B cell (primary cell): ENCODE data around the gene GP1BB. TPM values are rescaled to one million over a fixed set of nuclear protein-coding genes. Genes with fewer than 3 reads are reported as not detected.

Source experiments
- ATAC-seq: fragments of 200-7000 bp; cut with Tn5 transposase; one replicate; pipeline ENCODE4 v1.10.0; 2021; ENCODE audit warnings: low read depth, mild to moderate bottlenecking, moderate number of reproducible peaks, moderate library complexity
- CTCF ChIA-PET: fragments of 350-600 bp; sonication (Branson Sonifier 250); formaldehyde crosslinking; loops from one replicate; lab custom pipeline; 2021; ENCODE audit warnings: antibody characterized with exemption, inconsistent platforms; lab: Charles Lee
- POLR2A ChIA-PET: fragments of 350-600 bp; sonication (Branson Sonifier 250); formaldehyde crosslinking; loops from one replicate; lab custom pipeline; 2021; ENCODE audit warnings: antibody characterized with exemption; lab: Charles Lee
- DNase-seq: peaks from one replicate; pipeline ENCODE4 v3.0.0; 2013
- H2AFZ ChIP-seq: 2 replicates; pipeline ENCODE4 v1.6.1; 2012; ENCODE audit warnings: mild to moderate bottlenecking, low read depth, low read length; ENCODE audit not compliant: insufficient read depth, poor library complexity, severe bottlenecking
- H3K27ac ChIP-seq, 2 donors: 1 replicate in 1 of 2; 2 replicates in 1 of 2; pipeline ENCODE4 v1.5.1; 2012 to 2013; ENCODE audit warnings: low read length in 2 of 2, mild to moderate bottlenecking in 2 of 2, moderate library complexity in 1 of 2
- H3K27me3 ChIP-seq, 4 experiments: fragments of 200-600 bp in 1 of 4; sonication (generic) in 1 of 4; replicated peaks in 1 of 4; 1 replicate in 2 of 4; 2 replicates in 2 of 4; pipeline versions ENCODE4 v1.6.1 to v1.7.0; 2013 to 2016; ENCODE audit warnings: low read length in 3 of 4, mild to moderate bottlenecking in 2 of 4, mixed read lengths in 1 of 4, moderate library complexity in 1 of 4; ENCODE audit not compliant: insufficient read depth in 4 of 4, control insufficient read depth in 3 of 4; ENCODE audit errors: control extremely low read depth in 1 of 4
- H3K36me3 ChIP-seq, 2 experiments: replicated peaks in 1 of 2; 1 replicate in 1 of 2; 2 replicates in 1 of 2; pipeline versions ENCODE4 v1.6.1 to v1.7.1; 2013; ENCODE audit warnings: low read length in 1 of 2; ENCODE audit not compliant: insufficient read depth in 2 of 2, control insufficient read depth in 1 of 2; ENCODE audit errors: control extremely low read depth in 1 of 2, extremely low read depth in 1 of 2
- H3K4me1 ChIP-seq, 2 donors: fragments of 200-600 bp in 1 of 2; sonication (generic) in 1 of 2; 1 replicate in 1 of 2; 2 replicates in 1 of 2; pipeline versions ENCODE4 v1.5.1 to v1.6.1; 2013 to 2017; ENCODE audit warnings: low read length in 2 of 2; ENCODE audit not compliant: control insufficient read depth in 2 of 2, insufficient read depth in 2 of 2
- H3K4me2 ChIP-seq: replicated peaks from 2 replicates; pipeline ENCODE3; 2012; ENCODE audit warnings: mild to moderate bottlenecking, low read depth, low read length; ENCODE audit not compliant: poor library complexity, severe bottlenecking
- H3K4me3 ChIP-seq, 5 experiments: fragments of 200-600 bp in 1 of 5; sonication (generic) in 1 of 5; 1 replicate in 3 of 5; 2 replicates in 2 of 5; pipeline versions ENCODE4 v1.5.1 to v1.7.0; 2011 to 2016; ENCODE audit warnings: low read length in 4 of 5, mild to moderate bottlenecking in 4 of 5, low read depth in 2 of 5, control low read depth in 1 of 5, moderate library complexity in 1 of 5; ENCODE audit not compliant: insufficient read depth in 1 of 5; ENCODE audit errors: control extremely low read depth in 1 of 5, extremely low read depth in 1 of 5
- H3K79me2 ChIP-seq: fragments of 200-600 bp; sonication (generic); one replicate; pipeline ENCODE4 v1.6.0; 2016; ENCODE audit warnings: low read length; ENCODE audit not compliant: control insufficient read depth, insufficient read depth
- H3K9ac ChIP-seq: fragments of 200-600 bp; sonication (generic); 2 replicates; pipeline ENCODE4 v1.6.1; 2017; ENCODE audit warnings: mild to moderate bottlenecking, low read length, moderate library complexity
- H3K9me3 ChIP-seq, 3 donors: one replicate each; pipeline versions ENCODE4 v1.6.1 to v1.7.1; 2013; ENCODE audit warnings: low read length in 2 of 3; ENCODE audit not compliant: control insufficient read depth in 2 of 3, insufficient read depth in 1 of 3; ENCODE audit errors: control extremely low read depth in 1 of 3
- H4K20me1 ChIP-seq: 2 replicates; pipeline ENCODE4 v1.6.0; 2012; ENCODE audit warnings: mild to moderate bottlenecking, low read length; ENCODE audit not compliant: insufficient read depth, control insufficient read depth, poor library complexity, severe bottlenecking
- H3K27ac Mint-ChIP-seq: one replicate; pipeline ENCODE4 v1.8.0; 2021; ENCODE audit warnings: mixed read lengths
- H3K27me3 Mint-ChIP-seq: one replicate; pipeline ENCODE4 v1.8.0; 2021; ENCODE audit warnings: mixed read lengths
- H3K4me1 Mint-ChIP-seq: one replicate; pipeline ENCODE4 v1.8.0; 2021; ENCODE audit warnings: mixed read lengths
- H3K4me3 Mint-ChIP-seq: one replicate; pipeline ENCODE4 v1.8.0; 2021; ENCODE audit warnings: mixed read lengths
- H3K9me3 Mint-ChIP-seq: one replicate; pipeline ENCODE4 v1.8.0; 2022; ENCODE audit warnings: mixed read lengths; ENCODE audit not compliant: insufficient read depth
- CTCF ChIP-seq: fragments of 200-600 bp; IDR thresholded peaks from one replicate; pipeline ENCODE4 v1.8.0; 2022; ENCODE audit warnings: antibody characterized with exemption, mild to moderate bottlenecking
- EZH2 ChIP-seq: IDR thresholded peaks from 2 replicates; pipeline ENCODE4 v1.6.1; 2012; ENCODE audit warnings: borderline replicate concordance, low read depth, mild to moderate bottlenecking, moderate library complexity, low read length; ENCODE audit not compliant: insufficient read depth, poor library complexity, severe bottlenecking
- WGBS: methylation state at CpG from one replicate; pipeline ENCODE4 v1.1.5; 2013; ENCODE audit warnings: missing lambda C conversion rate; ENCODE audit not compliant: insufficient coverage; 5-methylcytosine and 5-hydroxymethylcytosine counted together
- intact Hi-C: fragments of 100-400 bp; cut with micrococcal nuclease; formaldehyde crosslinking; loops from one replicate; pipeline ENCODE4 v1.10.0; 2022
- polyA plus RNA-seq: library from polyadenylated mRNA; depleted of rRNA; stranded (reverse); fragments of >200 nt; gene quantifications from 2 replicates; pipeline ENCODE4 v1.2.3, GENCODE V29; 2012
- total RNA-seq, 2 donors: library from RNA; stranded (reverse); fragments of 120-200 nt in 1 of 2; gene quantifications; 1 replicate in 1 of 2; 2 replicates in 1 of 2; pipeline versions ENCODE4 v1.2.3 to v1.2.4, GENCODE V29; 2013 to 2022

Gene GP1BB
- total and polyA plus RNA-seq, 2 donors (not counting 1 experiment from before 2014, with no cell fraction given) = 0.31 TPM; not detected in 1

GRCh38 chr22:19766511-19767426 lies 43.4 kb downstream of the GP1BB start:
- Mint-ChIP-seq H3K27me3 (peaks cover 61% of the 10 kb centered on the region), H3K4me1 (peaks cover 26% of the 10 kb centered on the region), H3K4me3 (peak overlapping the region; percentile 47), H3K9me3 (no peaks in the 10 kb centered on the region), H3K27ac (no peak overlapping the region)
- no peaks in the 10 kb centered on the region for H4K20me1 ChIP-seq
- CTCF ChIA-PET = no interaction called here
- DNase-seq (peak; percentile 69), ATAC-seq (peak; percentile 50)
- H3K36me3 ChIP-seq = no peaks in the 10 kb centered on the region
- intact Hi-C loops = no loop called here
- H3K4me1 ChIP-seq = peaks cover 16 to 27% of the 10 kb centered on the region in 2 donors
- POLR2A ChIA-PET = no interaction called here
- peaks cover 0 to 88% (median 50%) of the 10 kb centered on the region in 4 experiments for H3K27me3 ChIP-seq
- H3K4me2 ChIP-seq = peak overlapping the region; percentile 83
- H3K9ac ChIP-seq = peak overlapping the region; percentile 35
- no peaks in the 10 kb centered on the region for H3K79me2 ChIP-seq
- peak overlapping the region in 3 of 5 experiments; percentile 6 to 52 (median 25) for H3K4me3 ChIP-seq
- 2% methylated on average over 103 of the region's 103 CpGs for WGBS
- peak; percentile 89 for TF ChIP-seq EZH2
- TF ChIP-seq CTCF = peak; percentile 39
- peaks cover 0 to 35% (median 0%) of the 10 kb centered on the region in 3 donors for H3K9me3 ChIP-seq
- H2AFZ ChIP-seq = peak overlapping the region; percentile 46
- H3K27ac ChIP-seq = no peak overlapping the region
